CD1c-positive myeloid dendritic cell (primary cell): ENCODE results near the gene HEPACAM.
"Not testable (repeated sequence)": the region's sequence is repeated elsewhere in the genome, so short reads cannot be mapped to it uniquely, and the experiment has no call there.

Source experiments
- DNase-seq: peaks from one replicate; pipeline ENCODE4 v3.0.0-alpha.2; 2016; ENCODE audit errors: extremely low spot score

The HEPACAM gene, protein sequence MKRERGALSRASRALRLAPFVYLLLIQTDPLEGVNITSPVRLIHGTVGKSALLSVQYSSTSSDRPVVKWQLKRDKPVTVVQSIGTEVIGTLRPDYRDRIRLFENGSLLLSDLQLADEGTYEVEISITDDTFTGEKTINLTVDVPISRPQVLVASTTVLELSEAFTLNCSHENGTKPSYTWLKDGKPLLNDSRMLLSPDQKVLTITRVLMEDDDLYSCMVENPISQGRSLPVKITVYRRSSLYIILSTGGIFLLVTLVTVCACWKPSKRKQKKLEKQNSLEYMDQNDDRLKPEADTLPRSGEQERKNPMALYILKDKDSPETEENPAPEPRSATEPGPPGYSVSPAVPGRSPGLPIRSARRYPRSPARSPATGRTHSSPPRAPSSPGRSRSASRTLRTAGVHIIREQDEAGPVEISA

GRCh38 chr11:124935548-124936514 lies at the start of gene HEPACAM:
TSS of gene HEPACAM (minus strand) at chr11:124936047. CDS start at chr11:124936006, 41 bp downstream.
- no peak for DNase-seq

GRCh38 chr11:124984512-124984854 lies 48.6 kb upstream of the HEPACAM start:
- no peak for DNase-seq

DNA sequence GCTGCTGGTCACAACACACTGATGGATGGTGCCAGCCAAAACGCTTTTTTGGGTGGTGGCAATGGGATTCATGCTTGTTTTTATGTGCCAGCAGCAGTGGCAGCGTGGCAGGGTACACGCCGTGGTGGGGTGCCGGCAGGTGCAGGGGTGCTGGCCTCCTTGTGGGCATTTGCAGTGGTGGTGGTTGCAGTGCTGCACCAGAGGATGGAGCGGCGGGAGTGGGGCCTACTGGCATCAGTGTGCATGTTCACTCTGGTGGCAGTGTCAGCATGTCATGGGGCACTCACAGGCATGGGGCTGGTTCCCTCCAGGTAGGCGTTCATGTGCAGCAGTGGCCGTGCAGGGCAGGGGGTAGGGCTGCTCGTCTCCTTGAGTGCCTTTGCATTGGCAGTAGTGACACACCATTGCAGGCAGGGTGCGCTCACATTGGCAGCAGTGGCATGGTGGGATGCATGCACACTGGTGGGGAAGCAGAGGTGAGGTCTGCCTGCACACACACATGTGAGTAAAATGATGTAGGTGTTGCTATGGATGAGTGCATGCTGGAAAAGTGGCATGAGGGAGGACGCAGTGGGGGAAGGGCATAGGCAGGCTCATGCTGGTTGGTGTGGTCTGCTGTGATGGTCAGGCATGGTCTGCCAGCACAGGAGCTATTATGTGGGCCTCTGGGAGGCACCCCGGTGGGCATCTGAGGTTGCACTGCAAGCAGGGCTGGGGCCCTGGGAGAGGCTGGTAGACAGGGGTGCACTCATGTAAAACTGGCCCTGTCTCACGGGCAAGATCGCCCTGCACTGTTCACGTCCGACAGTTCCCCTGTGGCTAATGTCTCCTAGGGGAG lies 48.0 kb upstream of the HEPACAM start:
- no peak for DNase-seq

DNA sequence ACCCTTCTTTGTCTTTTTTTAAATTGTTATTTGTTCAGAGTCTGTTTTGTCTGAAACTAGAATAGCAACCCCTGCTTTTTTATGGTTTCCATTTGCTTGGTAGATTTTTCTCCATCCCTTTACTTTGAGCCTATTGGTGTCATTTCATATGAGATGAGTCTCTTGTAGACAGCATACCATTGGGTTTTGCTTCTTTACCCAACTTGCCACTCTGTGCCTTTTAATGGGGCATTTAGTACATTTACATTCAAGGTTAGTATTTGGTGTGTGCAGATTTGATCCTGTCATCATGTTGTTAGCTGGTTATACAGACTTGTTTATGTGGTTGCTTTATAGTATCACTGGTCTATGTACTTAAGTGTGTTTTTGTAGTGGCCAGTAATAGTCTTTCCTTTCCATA lies 46.2 kb upstream of the HEPACAM start:
- no peak for DNase-seq

- DNase-seq: no peak
Observed at GRCh38 chr11:124978316-124978715, 42.5 kb upstream of the HEPACAM start.

DNA sequence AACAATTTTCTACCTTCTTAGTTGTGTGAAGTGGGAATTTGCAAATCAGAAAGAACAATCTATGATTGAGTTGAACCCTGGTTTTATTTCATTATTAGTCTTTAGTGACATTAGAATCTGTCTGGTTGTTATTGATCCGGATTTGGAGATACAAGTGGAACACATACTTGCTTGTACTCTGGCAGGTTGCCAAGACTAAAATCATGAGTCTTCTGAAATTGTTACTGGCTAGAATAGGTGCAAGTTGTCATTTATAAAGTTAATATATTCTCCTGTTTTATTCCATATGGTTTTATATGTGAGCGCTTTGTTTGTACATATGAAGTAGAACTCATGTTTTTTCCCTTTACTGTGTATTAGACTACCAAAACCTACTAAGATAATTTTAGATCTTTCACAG lies 41.2 kb upstream of the HEPACAM start:
- no peak for DNase-seq

DNA sequence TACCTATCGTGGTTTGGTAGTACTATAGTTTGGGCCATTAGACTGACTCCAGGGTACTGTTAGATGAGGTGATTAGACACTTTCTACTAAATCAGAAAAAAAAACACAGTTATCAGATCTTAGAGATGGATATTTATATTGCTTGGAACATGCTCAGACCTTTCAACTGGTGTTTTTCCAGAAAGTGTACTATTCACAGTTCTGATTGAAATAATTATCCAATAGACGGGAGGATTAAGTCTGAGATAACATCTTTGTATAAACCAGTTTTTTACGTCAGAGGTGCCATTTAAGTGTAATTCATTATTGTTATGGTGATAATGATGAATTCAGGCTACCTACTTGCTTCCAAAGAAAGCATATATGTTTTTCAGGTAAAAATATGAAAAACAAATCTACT lies 40.7 kb upstream of the HEPACAM start:
- DNase-seq: no peak

DNA sequence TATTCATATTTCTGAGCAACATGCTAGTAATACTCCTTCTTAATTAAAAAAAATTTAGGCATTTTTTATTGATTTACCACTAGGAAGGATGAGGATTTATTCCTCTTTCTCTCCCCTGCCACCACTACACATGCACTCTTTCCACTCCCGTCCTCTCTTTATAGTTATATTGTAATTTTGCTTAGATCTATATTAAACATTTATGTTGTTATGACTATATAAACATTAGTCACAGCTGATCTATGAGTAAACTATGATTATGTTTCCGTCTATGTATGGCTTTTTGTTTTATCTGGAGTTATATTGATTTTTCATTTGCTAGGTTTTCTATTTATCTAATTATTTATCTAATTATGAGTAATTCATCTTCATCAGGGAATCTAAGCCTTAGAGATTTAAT lies 36.0 kb upstream of the HEPACAM start:
- DNase-seq: no peak

GRCh38 chr11:124970925-124971324 lies 35.1 kb upstream of the HEPACAM start:
- peak; percentile 9 for DNase-seq

DNA sequence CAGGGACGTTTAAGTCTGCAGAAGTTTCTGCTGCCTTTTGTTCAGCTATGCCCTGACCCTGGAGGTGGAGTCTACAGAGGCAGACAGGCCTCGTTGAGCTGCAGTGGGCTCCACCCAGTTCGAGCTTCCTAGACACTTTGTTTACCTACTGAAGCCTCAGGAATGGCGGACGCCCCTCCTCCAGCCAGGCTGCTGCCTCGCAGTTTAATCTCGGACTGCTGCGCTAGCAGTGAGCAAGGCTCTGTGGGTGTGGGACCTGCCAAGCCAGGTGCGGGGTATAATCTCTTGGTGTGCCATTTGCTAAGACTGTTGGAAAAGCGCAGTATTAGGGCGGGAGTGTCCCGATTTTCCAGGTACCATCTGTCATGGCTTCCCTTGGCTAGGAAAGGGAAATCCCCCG lies 32.4 kb upstream of the HEPACAM start:
- DNase-seq: not testable (repeated sequence)

DNA sequence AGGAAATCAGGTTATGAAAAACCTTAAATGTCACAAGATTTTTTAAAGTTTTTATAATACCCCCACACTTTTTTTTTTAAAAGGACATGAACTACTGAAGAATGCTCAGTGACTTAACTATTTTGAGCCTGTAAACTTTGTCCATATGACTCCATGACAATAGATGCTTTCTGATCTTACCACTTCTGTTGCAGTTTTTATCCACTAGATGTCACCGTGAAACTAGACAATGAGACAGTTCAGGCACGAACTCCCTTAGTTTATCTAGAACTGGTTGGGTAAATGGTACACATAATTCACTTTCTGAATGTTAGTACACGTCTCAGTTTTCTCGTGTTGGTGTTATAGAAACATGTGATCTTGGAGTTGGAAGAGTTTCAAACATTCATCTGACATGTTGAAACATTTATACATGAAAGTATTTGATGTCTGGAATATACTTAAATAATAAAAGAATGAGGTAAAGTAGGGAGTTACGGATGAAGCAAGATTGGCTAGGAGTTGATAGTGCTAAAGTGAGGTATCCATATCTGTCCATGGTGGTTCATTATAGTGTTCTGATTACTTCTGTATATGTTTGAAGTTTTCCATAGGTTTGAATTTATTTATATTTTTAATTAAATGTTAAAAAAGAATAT lies 26.2 kb upstream of the HEPACAM start:
- DNase-seq: peak; percentile 81

DNA sequence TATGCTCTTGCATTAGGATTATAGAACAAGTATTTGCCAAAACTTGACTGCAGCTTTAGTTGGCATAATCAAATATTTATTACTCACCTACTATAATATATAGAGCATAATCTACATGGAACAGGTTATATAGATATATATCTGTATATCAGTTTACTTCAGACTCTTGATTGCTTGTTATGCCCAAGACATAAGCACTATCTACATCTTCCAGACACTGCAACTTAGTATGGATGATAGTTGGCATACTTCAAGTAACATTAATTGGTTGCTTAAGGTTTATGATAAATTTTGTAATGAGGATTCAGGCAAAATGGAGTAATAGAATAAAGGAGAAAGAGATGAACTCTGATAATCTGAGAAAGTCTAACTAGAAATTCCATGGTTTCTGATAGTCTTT lies 19.2 kb upstream of the HEPACAM start:
- DNase-seq: no peak

DNA sequence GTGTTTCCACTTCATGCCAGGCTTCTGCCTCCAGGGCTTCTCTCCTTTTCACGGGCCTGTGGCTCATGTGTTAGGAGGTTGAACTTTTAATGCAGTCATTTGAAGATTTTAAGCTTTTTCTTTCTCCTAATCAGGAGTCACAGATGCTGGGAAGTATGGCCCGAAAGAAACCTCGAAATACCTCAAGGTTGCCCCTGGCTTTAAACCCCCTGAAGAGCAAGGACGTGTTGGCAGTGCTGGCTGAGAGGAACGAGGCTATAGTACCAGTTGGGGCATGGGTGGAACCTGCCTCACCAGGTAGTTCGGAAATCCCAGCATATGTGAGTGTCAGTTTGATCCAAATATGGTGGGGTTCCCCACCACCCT lies 18.7 kb upstream of the HEPACAM start:
- DNase-seq: no peak

GRCh38 chr11:124953753-124954589 lies 18.1 kb upstream of the HEPACAM start, which contains the start of gene CCDC15:
TSS of gene CCDC15 (plus strand) at chr11:124954202. CDS start at chr11:124954733, 531 bp downstream.
- peak; percentile 98 for DNase-seq

- no peak for DNase-seq
Observed at GRCh38 chr11:124951341-124951740, 15.5 kb upstream of the HEPACAM start.

- no peak for DNase-seq
Observed at GRCh38 chr11:124950601-124951330, 14.9 kb upstream of the HEPACAM start.

DNA sequence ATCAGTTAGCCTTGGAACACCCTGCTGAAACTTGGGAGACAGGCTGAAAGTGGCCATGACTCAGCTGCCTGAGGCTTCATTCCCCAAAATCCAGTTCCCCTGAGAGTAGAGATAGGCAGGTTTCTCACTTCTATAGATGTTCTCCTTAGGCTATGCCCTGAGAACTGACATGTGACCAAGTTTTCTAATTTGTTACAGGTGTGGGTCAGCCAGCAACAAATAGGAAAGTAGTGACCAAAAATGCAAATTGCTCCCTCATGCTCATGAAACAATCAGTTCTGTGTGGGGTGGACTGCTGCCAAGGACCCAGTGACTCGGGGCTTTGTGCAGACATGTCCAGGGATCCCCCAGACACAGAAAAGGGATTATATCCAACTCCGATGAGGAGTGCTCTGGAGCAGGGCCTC lies 10.9 kb upstream of the HEPACAM start:
- no peak for DNase-seq

GRCh38 chr11:124945826-124946225 lies 10.0 kb upstream of the HEPACAM start:
- DNase-seq: no peak

- DNase-seq: no peak
Observed at GRCh38 chr11:124944565-124944964, 8.7 kb upstream of the HEPACAM start.

DNA sequence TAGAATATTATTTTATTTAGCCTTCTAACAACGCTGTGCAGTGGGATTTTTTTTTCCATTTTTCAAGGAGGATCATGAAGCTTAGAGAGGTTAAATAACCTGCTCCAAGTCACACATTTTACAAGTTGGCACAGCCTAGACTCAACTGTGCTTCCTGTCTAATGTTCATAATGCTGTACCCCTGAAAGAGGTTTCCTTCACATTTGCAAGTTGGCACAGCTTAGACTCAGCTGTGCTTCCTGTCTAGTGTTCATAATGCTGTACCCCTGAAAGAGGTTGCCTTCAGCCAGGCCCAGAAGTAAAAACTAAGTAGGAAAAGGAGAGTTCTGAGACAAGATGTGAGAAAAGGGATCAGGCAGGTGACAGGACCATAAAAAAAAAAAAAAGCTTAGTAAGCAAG lies 7.9 kb upstream of the HEPACAM start:
- DNase-seq: no peak
